GM12874 (cell line): Measurements from ENCODE around the gene SCN2A.

Experiments used
- CTCF ChIP-seq: IDR thresholded peaks from 2 replicates; pipeline ENCODE4 v1.5.1; 2011; ENCODE audit warnings: low read depth, mild to moderate bottlenecking, control low read depth, low read length, moderate library complexity; ENCODE audit not compliant: insufficient read depth

SCN2A gene

GRCh38 chr2:165425556-165425955, 186.3 kb downstream of the SCN2A start:
- no peak for TF ChIP-seq CTCF

- no peak for TF ChIP-seq CTCF
These were observed 188.5 kb downstream of the SCN2A start for GRCh38 chr2:165427686-165428085.

GRCh38 chr2:165428926-165429325, 189.7 kb downstream of the SCN2A start:
- TF ChIP-seq CTCF = no peak

GRCh38 chr2:165431014-165431413, 191.8 kb downstream of the SCN2A start:
- no peak for TF ChIP-seq CTCF

- TF ChIP-seq CTCF = no peak
These were observed 193.2 kb downstream of the SCN2A start for GRCh38 chr2:165432234-165432966.

- no peak for TF ChIP-seq CTCF
These were observed 195.8 kb downstream of the SCN2A start for GRCh38 chr2:165434865-165435496.

GRCh38 chr2:165435611-165436010, 196.4 kb downstream of the SCN2A start:
- no peak for TF ChIP-seq CTCF
